ENCODE measurements around the gene WNT5B. TPM values are rescaled to one million over a fixed set of nuclear protein-coding genes. Genes with fewer than 3 reads are reported as not detected.

The WNT5B gene
- polyA plus RNA-seq, 1 donor (not counting 4 experiments of a cell fraction or from before 2014, with no cell fraction given) = 12.3 TPM

GRCh38 chr12:1650978-1651361 lies 21.9 kb downstream of the WNT5B start:
- Histone ChIP-seq H3K9me1 (ENCODE audit: control insufficient read depth, extremely low read depth, insufficient read depth, low read length) (no peaks in the 10 kb centered on the region), H3K4me1 (ENCODE audit: control insufficient read depth, extremely low read depth, insufficient read depth, low read length) (peaks cover 12% of the 10 kb centered on the region), H3K4me2 (ENCODE audit: control insufficient read depth, extremely low read depth, insufficient read depth, low read depth, low read length) (no peak overlapping the region), H3K9ac (ENCODE audit: control insufficient read depth, extremely low read depth, insufficient read depth, low read length) (no peak overlapping the region), H2AFZ (ENCODE audit: control insufficient read depth, low read length) (no peak overlapping the region), H3K9me3 (ENCODE audit: control insufficient read depth, low read depth, low read length) (no peaks in the 10 kb centered on the region), H3K27me3 (ENCODE audit: control insufficient read depth, extremely low read depth, insufficient read depth, low read length) (no peaks in the 10 kb centered on the region), H3K79me2 (ENCODE audit: control insufficient read depth, insufficient read depth, low read length) (no peaks in the 10 kb centered on the region), H3K27ac (ENCODE audit: control insufficient read depth, insufficient read depth, low read length) (no peak overlapping the region), H4K20me1 (ENCODE audit: control insufficient read depth, extremely low read depth, insufficient read depth, low read length) (no peaks in the 10 kb centered on the region), H3K36me3 (ENCODE audit: control insufficient read depth in 2 of 2, extremely low read depth in 1 of 2, insufficient read depth in 2 of 2, low read length in 2 of 2) (peaks cover 2 to 4% of the 10 kb centered on the region in 2 experiments), H3K4me3 (ENCODE audit: control insufficient read depth in 2 of 3, extremely low read depth in 1 of 3, insufficient read depth in 2 of 3, low read depth in 1 of 3, low read length in 3 of 3) (no peak overlapping the region)
- DNase-seq (ENCODE audit: low read depth, low spot score) (no peak), FAIRE-seq (no peak)
- dilution Hi-C loops (cut with MboI; ENCODE audit: extremely low pct_ligation_motif_present, low sequenced_read_pairs) = no loop called here
- TF ChIP-seq CTCF (optimal IDR thresholded peaks at IDR 0.05 in 1 of 3, IDR thresholded peaks at IDR 0.05 in 1 of 3, conservative IDR thresholded peaks at IDR 0.05 in 1 of 3; ENCODE audit: extremely low read depth in 1 of 3, insufficient read depth in 2 of 3, low read length in 3 of 3) (no peak), EZH2 (IDR thresholded peaks at IDR 0.05; ENCODE audit: low read length) (no peak)

GRCh38 chr12:1651946-1652345 lies 22.9 kb downstream of the WNT5B start:
- H4K20me1 ChIP-seq (ENCODE audit: control insufficient read depth, extremely low read depth, insufficient read depth, low read length) = no peaks in the 10 kb centered on the region
- TF ChIP-seq CTCF (optimal IDR thresholded peaks at IDR 0.05 in 1 of 3, IDR thresholded peaks at IDR 0.05 in 1 of 3, conservative IDR thresholded peaks at IDR 0.05 in 1 of 3; ENCODE audit: extremely low read depth in 1 of 3, insufficient read depth in 2 of 3, low read length in 3 of 3) = no peak
- TF ChIP-seq EZH2 (IDR thresholded peaks at IDR 0.05; ENCODE audit: low read length) = no peak
- H3K36me3 ChIP-seq (ENCODE audit: control insufficient read depth in 2 of 2, extremely low read depth in 1 of 2, insufficient read depth in 2 of 2, low read length in 2 of 2) = no peaks in the 10 kb centered on the region
- H3K27me3 ChIP-seq (ENCODE audit: control insufficient read depth, extremely low read depth, insufficient read depth, low read length) = no peaks in the 10 kb centered on the region
- H3K9me1 ChIP-seq (ENCODE audit: control insufficient read depth, extremely low read depth, insufficient read depth, low read length) = no peaks in the 10 kb centered on the region
- FAIRE-seq = no peak
- H3K4me3 ChIP-seq (ENCODE audit: control insufficient read depth in 2 of 3, extremely low read depth in 1 of 3, insufficient read depth in 2 of 3, low read depth in 1 of 3, low read length in 3 of 3) = no peak overlapping the region
- H3K27ac ChIP-seq (ENCODE audit: control insufficient read depth, insufficient read depth, low read length) = no peak overlapping the region
- DNase-seq (ENCODE audit: low read depth, low spot score) = no peak
- no peak overlapping the region for H3K9ac ChIP-seq (ENCODE audit: control insufficient read depth, extremely low read depth, insufficient read depth, low read length)
- peaks cover 12% of the 10 kb centered on the region for H3K4me1 ChIP-seq (ENCODE audit: control insufficient read depth, extremely low read depth, insufficient read depth, low read length)
- dilution Hi-C loops (cut with MboI; ENCODE audit: extremely low pct_ligation_motif_present, low sequenced_read_pairs) = no loop called here
- H3K9me3 ChIP-seq (ENCODE audit: control insufficient read depth, low read depth, low read length) = no peaks in the 10 kb centered on the region
- no peak overlapping the region for H3K4me2 ChIP-seq (ENCODE audit: control insufficient read depth, extremely low read depth, insufficient read depth, low read depth, low read length)
- H3K79me2 ChIP-seq (ENCODE audit: control insufficient read depth, insufficient read depth, low read length) = no peaks in the 10 kb centered on the region
- no peak overlapping the region for H2AFZ ChIP-seq (ENCODE audit: control insufficient read depth, low read length)

All from keratinocyte (primary cell).